Measurements from ENCODE around the gene IL17RE. TPM values are rescaled to one million over a fixed set of nuclear protein-coding genes. Genes with fewer than 3 reads are reported as not detected.

IL17RE gene
- total and polyA plus RNA-seq, 2 of the 13 experiments (the other 11 are each of a cell fraction or from before 2014, with no cell fraction given) = 14.5 to 24.1 TPM

DNA sequence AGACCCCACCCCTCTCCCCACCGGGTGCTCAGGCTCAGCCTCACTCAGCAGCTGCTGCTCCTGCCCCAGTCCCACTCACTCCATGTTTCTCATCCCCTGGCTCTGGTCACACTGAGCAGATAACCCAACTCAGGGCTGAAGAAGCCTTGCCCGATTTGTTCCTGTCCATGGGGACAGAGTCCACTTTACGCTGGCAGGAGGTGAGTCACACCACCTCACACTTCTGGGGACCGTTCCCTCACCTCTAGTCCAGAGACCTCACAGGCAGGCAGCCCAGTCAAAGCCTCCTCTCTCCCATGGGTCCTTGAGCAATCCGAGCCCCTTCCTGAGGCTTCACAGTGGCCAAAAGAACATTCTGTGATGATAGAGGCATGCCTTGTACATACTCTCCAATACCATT is 23.9 kb upstream of the IL17RE start (continued):
- TF ChIP-seq, protein P1, sequence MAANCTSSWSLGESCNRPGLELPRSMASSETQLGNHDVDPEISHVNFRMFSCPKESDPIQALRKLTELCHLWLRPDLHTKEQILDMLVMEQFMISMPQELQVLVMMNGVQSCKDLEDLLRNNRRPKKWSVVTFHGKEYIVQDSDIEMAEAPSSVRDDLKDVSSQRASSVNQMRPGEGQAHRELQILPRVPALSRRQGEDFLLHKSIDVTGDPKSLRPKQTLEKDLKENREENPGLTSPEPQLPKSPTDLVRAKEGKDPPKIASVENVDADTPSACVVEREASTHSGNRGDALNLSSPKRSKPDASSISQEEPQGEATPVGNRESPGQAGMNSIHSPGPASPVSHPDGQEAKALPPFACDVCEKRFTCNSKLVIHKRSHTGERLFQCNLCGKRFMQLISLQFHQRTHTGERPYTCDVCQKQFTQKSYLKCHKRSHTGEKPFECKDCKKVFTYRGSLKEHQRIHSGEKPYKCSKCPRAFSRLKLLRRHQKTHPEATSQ (CRISPR knock-in tag; IDR thresholded peaks at IDR 0.05; ENCODE audit: borderline replicate concordance) = no peak
- TF ChIP-seq ZNF788 (CRISPR knock-in tag; IDR thresholded peaks at IDR 0.05; ENCODE audit: borderline replicate concordance) (peak; percentile 76; the same call in 1 of the 2 replicates), ZMYM2 (CRISPR knock-in tag; IDR thresholded peaks at IDR 0.05) (no peak), FOXK1 (CRISPR knock-in tag; IDR thresholded peaks at IDR 0.05; ENCODE audit: borderline replicate concordance, low read depth) (0 out of 2 replicates have a peak, but pooled peaks have one; percentile 13), SMAD3 (CRISPR knock-in tag; IDR thresholded peaks at IDR 0.05) (no peak), NR2F2 (IDR thresholded peaks at IDR 0.05; ENCODE audit: borderline replicate concordance, low read depth) (no peak), ZNF761 (CRISPR knock-in tag; conservative IDR thresholded peaks at IDR 0.05) (no peak), ZFP41 (CRISPR knock-in tag; IDR thresholded peaks at IDR 0.05; ENCODE audit: borderline replicate concordance) (no peak), ZNF768 (CRISPR knock-in tag; IDR thresholded peaks at IDR 0.05) (no peak), HNRNPUL1 (IDR thresholded peaks at IDR 0.05; ENCODE audit: low read depth, low read length) (no peak)
- TF ChIP-seq, protein P2, sequence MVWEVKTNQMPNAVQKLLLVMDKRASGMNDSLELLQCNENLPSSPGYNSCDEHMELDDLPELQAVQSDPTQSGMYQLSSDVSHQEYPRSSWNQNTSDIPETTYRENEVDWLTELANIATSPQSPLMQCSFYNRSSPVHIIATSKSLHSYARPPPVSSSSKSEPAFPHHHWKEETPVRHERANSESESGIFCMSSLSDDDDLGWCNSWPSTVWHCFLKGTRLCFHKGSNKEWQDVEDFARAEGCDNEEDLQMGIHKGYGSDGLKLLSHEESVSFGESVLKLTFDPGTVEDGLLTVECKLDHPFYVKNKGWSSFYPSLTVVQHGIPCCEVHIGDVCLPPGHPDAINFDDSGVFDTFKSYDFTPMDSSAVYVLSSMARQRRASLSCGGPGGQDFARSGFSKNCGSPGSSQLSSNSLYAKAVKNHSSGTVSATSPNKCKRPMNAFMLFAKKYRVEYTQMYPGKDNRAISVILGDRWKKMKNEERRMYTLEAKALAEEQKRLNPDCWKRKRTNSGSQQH (CRISPR knock-in tag; IDR thresholded peaks at IDR 0.05; ENCODE audit: low read depth) = no peak
- TF ChIP-seq, protein P3, sequence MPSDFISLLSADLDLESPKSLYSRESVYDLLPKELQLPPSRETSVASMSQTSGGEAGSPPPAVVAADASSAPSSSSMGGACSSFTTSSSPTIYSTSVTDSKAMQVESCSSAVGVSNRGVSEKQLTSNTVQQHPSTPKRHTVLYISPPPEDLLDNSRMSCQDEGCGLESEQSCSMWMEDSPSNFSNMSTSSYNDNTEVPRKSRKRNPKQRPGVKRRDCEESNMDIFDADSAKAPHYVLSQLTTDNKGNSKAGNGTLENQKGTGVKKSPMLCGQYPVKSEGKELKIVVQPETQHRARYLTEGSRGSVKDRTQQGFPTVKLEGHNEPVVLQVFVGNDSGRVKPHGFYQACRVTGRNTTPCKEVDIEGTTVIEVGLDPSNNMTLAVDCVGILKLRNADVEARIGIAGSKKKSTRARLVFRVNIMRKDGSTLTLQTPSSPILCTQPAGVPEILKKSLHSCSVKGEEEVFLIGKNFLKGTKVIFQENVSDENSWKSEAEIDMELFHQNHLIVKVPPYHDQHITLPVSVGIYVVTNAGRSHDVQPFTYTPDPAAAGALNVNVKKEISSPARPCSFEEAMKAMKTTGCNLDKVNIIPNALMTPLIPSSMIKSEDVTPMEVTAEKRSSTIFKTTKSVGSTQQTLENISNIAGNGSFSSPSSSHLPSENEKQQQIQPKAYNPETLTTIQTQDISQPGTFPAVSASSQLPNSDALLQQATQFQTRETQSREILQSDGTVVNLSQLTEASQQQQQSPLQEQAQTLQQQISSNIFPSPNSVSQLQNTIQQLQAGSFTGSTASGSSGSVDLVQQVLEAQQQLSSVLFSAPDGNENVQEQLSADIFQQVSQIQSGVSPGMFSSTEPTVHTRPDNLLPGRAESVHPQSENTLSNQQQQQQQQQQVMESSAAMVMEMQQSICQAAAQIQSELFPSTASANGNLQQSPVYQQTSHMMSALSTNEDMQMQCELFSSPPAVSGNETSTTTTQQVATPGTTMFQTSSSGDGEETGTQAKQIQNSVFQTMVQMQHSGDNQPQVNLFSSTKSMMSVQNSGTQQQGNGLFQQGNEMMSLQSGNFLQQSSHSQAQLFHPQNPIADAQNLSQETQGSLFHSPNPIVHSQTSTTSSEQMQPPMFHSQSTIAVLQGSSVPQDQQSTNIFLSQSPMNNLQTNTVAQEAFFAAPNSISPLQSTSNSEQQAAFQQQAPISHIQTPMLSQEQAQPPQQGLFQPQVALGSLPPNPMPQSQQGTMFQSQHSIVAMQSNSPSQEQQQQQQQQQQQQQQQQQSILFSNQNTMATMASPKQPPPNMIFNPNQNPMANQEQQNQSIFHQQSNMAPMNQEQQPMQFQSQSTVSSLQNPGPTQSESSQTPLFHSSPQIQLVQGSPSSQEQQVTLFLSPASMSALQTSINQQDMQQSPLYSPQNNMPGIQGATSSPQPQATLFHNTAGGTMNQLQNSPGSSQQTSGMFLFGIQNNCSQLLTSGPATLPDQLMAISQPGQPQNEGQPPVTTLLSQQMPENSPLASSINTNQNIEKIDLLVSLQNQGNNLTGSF (CRISPR knock-in tag; IDR thresholded peaks at IDR 0.05) = no peak
- TF ChIP-seq, protein P4, sequence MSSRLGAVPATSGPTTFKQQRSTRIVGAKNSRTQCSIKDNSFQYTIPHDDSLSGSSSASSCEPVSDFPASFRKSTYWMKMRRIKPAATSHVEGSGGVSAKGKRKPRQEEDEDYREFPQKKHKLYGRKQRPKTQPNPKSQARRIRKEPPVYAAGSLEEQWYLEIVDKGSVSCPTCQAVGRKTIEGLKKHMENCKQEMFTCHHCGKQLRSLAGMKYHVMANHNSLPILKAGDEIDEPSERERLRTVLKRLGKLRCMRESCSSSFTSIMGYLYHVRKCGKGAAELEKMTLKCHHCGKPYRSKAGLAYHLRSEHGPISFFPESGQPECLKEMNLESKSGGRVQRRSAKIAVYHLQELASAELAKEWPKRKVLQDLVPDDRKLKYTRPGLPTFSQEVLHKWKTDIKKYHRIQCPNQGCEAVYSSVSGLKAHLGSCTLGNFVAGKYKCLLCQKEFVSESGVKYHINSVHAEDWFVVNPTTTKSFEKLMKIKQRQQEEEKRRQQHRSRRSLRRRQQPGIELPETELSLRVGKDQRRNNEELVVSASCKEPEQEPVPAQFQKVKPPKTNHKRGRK (CRISPR knock-in tag; IDR thresholded peaks at IDR 0.05) = no peak
- TF ChIP-seq, protein P5, sequence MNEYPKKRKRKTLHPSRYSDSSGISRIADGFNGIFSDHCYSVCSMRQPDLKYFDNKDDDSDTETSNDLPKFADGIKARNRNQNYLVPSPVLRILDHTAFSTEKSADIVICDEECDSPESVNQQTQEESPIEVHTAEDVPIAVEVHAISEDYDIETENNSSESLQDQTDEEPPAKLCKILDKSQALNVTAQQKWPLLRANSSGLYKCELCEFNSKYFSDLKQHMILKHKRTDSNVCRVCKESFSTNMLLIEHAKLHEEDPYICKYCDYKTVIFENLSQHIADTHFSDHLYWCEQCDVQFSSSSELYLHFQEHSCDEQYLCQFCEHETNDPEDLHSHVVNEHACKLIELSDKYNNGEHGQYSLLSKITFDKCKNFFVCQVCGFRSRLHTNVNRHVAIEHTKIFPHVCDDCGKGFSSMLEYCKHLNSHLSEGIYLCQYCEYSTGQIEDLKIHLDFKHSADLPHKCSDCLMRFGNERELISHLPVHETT (CRISPR knock-in tag; conservative IDR thresholded peaks at IDR 0.05) = no peak
- TF ChIP-seq, protein P6, sequence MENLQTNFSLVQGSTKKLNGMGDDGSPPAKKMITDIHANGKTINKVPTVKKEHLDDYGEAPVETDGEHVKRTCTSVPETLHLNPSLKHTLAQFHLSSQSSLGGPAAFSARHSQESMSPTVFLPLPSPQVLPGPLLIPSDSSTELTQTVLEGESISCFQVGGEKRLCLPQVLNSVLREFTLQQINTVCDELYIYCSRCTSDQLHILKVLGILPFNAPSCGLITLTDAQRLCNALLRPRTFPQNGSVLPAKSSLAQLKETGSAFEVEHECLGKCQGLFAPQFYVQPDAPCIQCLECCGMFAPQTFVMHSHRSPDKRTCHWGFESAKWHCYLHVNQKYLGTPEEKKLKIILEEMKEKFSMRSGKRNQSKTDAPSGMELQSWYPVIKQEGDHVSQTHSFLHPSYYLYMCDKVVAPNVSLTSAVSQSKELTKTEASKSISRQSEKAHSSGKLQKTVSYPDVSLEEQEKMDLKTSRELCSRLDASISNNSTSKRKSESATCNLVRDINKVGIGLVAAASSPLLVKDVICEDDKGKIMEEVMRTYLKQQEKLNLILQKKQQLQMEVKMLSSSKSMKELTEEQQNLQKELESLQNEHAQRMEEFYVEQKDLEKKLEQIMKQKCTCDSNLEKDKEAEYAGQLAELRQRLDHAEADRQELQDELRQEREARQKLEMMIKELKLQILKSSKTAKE (CRISPR knock-in tag; IDR thresholded peaks at IDR 0.05; ENCODE audit: borderline replicate concordance) = no peak

Measured in HepG2 (cell line).